SK-N-SH (cell line): ENCODE data around the gene INTS11. TPM values are rescaled to one million over a fixed set of nuclear protein-coding genes. Genes with fewer than 3 reads are reported as not detected.
A peak's percentile ranks its signal among the peaks of the same experiment; 100 is the strongest.

Experiments used
- CTCF ChIA-PET: fragments of 300-600, 350-600 bp; formaldehyde crosslinking; extraction: SDS; loops from one replicate; lab custom pipeline; 2021; lab: Yijun Ruan, JAX
- POLR2A ChIA-PET: fragments of 350-600 bp; sonication (Branson Sonifier 250); formaldehyde crosslinking; extraction: SDS; loops from one replicate; lab custom pipeline; 2020; ENCODE audit warnings: antibody characterized with exemption, inconsistent platforms; lab: Yijun Ruan, JAX
- DNase-seq: peaks from one replicate; pipeline ENCODE4 v3.0.0; 2012
- H2AFZ ChIP-seq: fragments of 200-600 bp; sonication (generic); 2 replicates; pipeline ENCODE4 v1.8.1; 2016; ENCODE audit warnings: antibody characterized with exemption, mild to moderate bottlenecking, low read depth
- H3F3A ChIP-seq: fragments of 200-600 bp; sonication (generic); replicated peaks from 2 replicates; pipeline ENCODE3; 2016; ENCODE audit warnings: antibody characterized with exemption, mild to moderate bottlenecking; ENCODE audit not compliant: insufficient read depth
- H3K27ac ChIP-seq, 2 experiments: fragments of 200-500 bp in 1 of 2; fragments of 200-600 bp in 1 of 2; sonication (Bioruptor generic) in 1 of 2; sonication (generic), shearing (Covaris generic) in 1 of 2; 2 replicates each; pipeline versions ENCODE4 v1.5.1 to v1.6.1; 2014 to 2016; ENCODE audit warnings: low read depth in 2 of 2, inconsistent platforms in 1 of 2, low read length in 1 of 2, mild to moderate bottlenecking in 1 of 2, mixed read lengths in 1 of 2
- H3K27me3 ChIP-seq: fragments of 200-600 bp; sonication (generic), shearing (Covaris generic); 2 replicates; pipeline ENCODE4 v1.6.1; 2016; ENCODE audit warnings: mixed run types; ENCODE audit not compliant: insufficient read depth
- H3K36me3 ChIP-seq, 2 experiments: fragments of 200-500 bp in 1 of 2; fragments of 200-600 bp in 1 of 2; sonication (Bioruptor generic) in 1 of 2; sonication (generic) in 1 of 2; replicated peaks in 1 of 2; 2 replicates each; pipeline versions ENCODE3 to v1.5.1; 2014 to 2016; ENCODE audit warnings: low read length in 1 of 2, mild to moderate bottlenecking in 1 of 2; ENCODE audit not compliant: insufficient read depth in 2 of 2, control insufficient read depth in 1 of 2
- H3K4me1 ChIP-seq, 2 experiments: fragments of 200-500 bp in 1 of 2; fragments of 200-600 bp in 1 of 2; sonication (Bioruptor generic) in 1 of 2; sonication (generic), shearing (Covaris generic) in 1 of 2; 2 replicates each; pipeline versions ENCODE4 v1.5.1 to v1.6.1; 2014 to 2016; ENCODE audit warnings: low read depth in 1 of 2, low read length in 1 of 2, mixed run types in 1 of 2; ENCODE audit not compliant: insufficient read depth in 2 of 2, control insufficient read depth in 1 of 2
- H3K4me2 ChIP-seq: fragments of 200-600 bp; sonication (generic), shearing (Covaris generic); 2 replicates; pipeline ENCODE4 v1.6.1; 2017; ENCODE audit warnings: mixed run types
- H3K4me3 ChIP-seq, 2 experiments: fragments of 200-500 bp in 1 of 2; fragments of 200-600 bp in 1 of 2; sonication (Bioruptor generic) in 1 of 2; sonication (generic), shearing (Covaris generic) in 1 of 2; 2 replicates each; pipeline versions ENCODE4 v1.5.1 to v1.8.1; 2014 to 2016; ENCODE audit warnings: low read depth in 2 of 2, inconsistent platforms in 1 of 2, low read length in 1 of 2, mild to moderate bottlenecking in 1 of 2, mixed read lengths in 1 of 2, moderate library complexity in 1 of 2
- H3K79me2 ChIP-seq: fragments of 200-600 bp; sonication (generic); 2 replicates; pipeline ENCODE4 v1.8.1; 2017; ENCODE audit warnings: mild to moderate bottlenecking; ENCODE audit not compliant: insufficient read depth
- H3K9ac ChIP-seq: fragments of 200-600 bp; sonication (generic); 2 replicates; pipeline ENCODE4 v1.6.1; 2017; ENCODE audit warnings: mixed run types
- H3K9me2 ChIP-seq: fragments of 200-600 bp; sonication (generic); 2 replicates; pipeline ENCODE4 v1.6.1; 2017; ENCODE audit warnings: mixed run types
- H3K9me3 ChIP-seq: fragments of 200-600 bp; sonication (generic); 2 replicates; pipeline ENCODE4 v1.6.1; 2017; ENCODE audit warnings: mixed run types, mild to moderate bottlenecking, moderate library complexity
- H4K20me1 ChIP-seq: fragments of 200-600 bp; sonication (generic); 2 replicates; pipeline ENCODE4 v1.6.1; 2017; ENCODE audit warnings: mild to moderate bottlenecking, mixed run types; ENCODE audit not compliant: insufficient read depth
- CHD2 ChIP-seq: fragments of 150-350 bp; IDR thresholded peaks from 2 replicates; pipeline ENCODE4 v1.6.1; 2018; ENCODE audit warnings: low read length; ENCODE audit not compliant: partially characterized antibody
- ELF1 ChIP-seq: IDR thresholded peaks from 2 replicates; pipeline ENCODE4 v1.4.0; 2012
- EP300 ChIP-seq, 2 experiments: IDR thresholded peaks; 2 replicates each; pipeline versions ENCODE4 v1.4.0 to v1.6.1; 2012; ENCODE audit warnings: borderline replicate concordance in 1 of 2, low read depth in 1 of 2, low read length in 1 of 2
- FOSL2 ChIP-seq: IDR thresholded peaks from 2 replicates; pipeline ENCODE4 v1.4.0; 2012; ENCODE audit warnings: low read depth, mild to moderate bottlenecking, moderate library complexity, borderline replicate concordance
- FOXJ3 ChIP-seq: sonication (generic); formaldehyde crosslinking; IDR thresholded peaks from 2 replicates; pipeline ENCODE4 v1.5.1; 2020; ENCODE audit warnings: mild to moderate bottlenecking, missing genetic modification reagents
- GABPA ChIP-seq: IDR thresholded peaks from 2 replicates; pipeline ENCODE4 v1.4.0; 2012; ENCODE audit warnings: low read depth, mild to moderate bottlenecking
- GATA2 ChIP-seq: sonication (generic); formaldehyde crosslinking; IDR thresholded peaks from 2 replicates; pipeline ENCODE4 v1.5.0; 2020; ENCODE audit warnings: mild to moderate bottlenecking, missing genetic modification reagents
- MAX ChIP-seq: IDR thresholded peaks from 2 replicates; pipeline ENCODE4 v1.4.0; 2012; ENCODE audit warnings: low read depth
- MXI1 ChIP-seq: IDR thresholded peaks from 2 replicates; pipeline ENCODE4 v1.6.1; 2012; ENCODE audit warnings: mild to moderate bottlenecking, low read depth, low read length, improper control_type of control experiment
- RAD21 ChIP-seq: IDR thresholded peaks from 2 replicates; pipeline ENCODE4 v1.6.1; 2012; ENCODE audit warnings: mild to moderate bottlenecking, low read length
- RCOR1 ChIP-seq: fragments of 150-350 bp; IDR thresholded peaks from 2 replicates; pipeline ENCODE4 v1.6.1; 2017; ENCODE audit warnings: antibody characterized with exemption, low read length
- RFX5 ChIP-seq: IDR thresholded peaks from 2 replicates; pipeline ENCODE4 v1.6.1; 2012; ENCODE audit warnings: mild to moderate bottlenecking, improper control_type of control experiment, low read length
- SIN3A ChIP-seq: IDR thresholded peaks from 2 replicates; pipeline ENCODE4 v1.6.1; 2012; ENCODE audit warnings: low read depth, mild to moderate bottlenecking, low read length, moderate library complexity, borderline replicate concordance
- TAF1 ChIP-seq: IDR thresholded peaks from 2 replicates; pipeline ENCODE4 v1.6.1; 2012; ENCODE audit warnings: low read depth, mild to moderate bottlenecking, low read length, moderate library complexity, borderline replicate concordance
- TCF12 ChIP-seq: IDR thresholded peaks from 2 replicates; pipeline ENCODE4 v1.4.0; 2012
- USF1 ChIP-seq: IDR thresholded peaks from 2 replicates; pipeline ENCODE4 v1.4.0; 2012; ENCODE audit warnings: low read depth, borderline replicate concordance
- USF2 ChIP-seq: fragments of 150-350 bp; IDR thresholded peaks from 2 replicates; pipeline ENCODE4 v1.6.1; 2017; ENCODE audit warnings: antibody characterized with exemption, low read length, low read depth, borderline replicate concordance
- WGBS: methylation state at CpG from one replicate; pipeline ENCODE4 v1.1.6; 2017; ENCODE audit warnings: low lambda C conversion rate; 5-methylcytosine and 5-hydroxymethylcytosine counted together
- polyA plus RNA-seq, 3 experiments: library from polyadenylated mRNA; depleted of rRNA; stranded (reverse); fragments of >200 nt; gene quantifications; 2 replicates each; pipeline ENCODE4 v1.2.3, GENCODE V29; 2012

Gene INTS11
- polyA plus RNA-seq, 1 of the 3 experiments (the other 2 are of a cell fraction) = 137 TPM

- TF ChIP-seq FOSL2 = peak; percentile 53; the same call in 1 of the 2 replicates
- TF ChIP-seq RAD21 = no peak
- TF ChIP-seq RFX5 = no peak
- WGBS = 93% methylated on average over 2 of the region's 25 CpGs
- Histone ChIP-seq H3K9me3 (no peaks in the 10 kb centered on the region), H3K9ac (peak overlapping the region; percentile 56; the same call in 1 of the 2 replicates), H3K27ac (peak overlapping the region; percentile 68 to 97), H3K9me2 (no peaks in the 10 kb centered on the region), H3K27me3 (no peaks in the 10 kb centered on the region), H3K36me3 (peaks cover 0 to 7% of the 10 kb centered on the region in 2 experiments), H3F3A (no peaks in the 10 kb centered on the region), H3K4me2 (peak overlapping the region; percentile 95), H4K20me1 (peaks cover 15% of the 10 kb centered on the region; the same call in 1 of the 2 replicates), H3K4me1 (peaks cover 13 to 50% of the 10 kb centered on the region in 2 experiments; a peak in 2 of 4 replicates), H3K79me2 (peaks cover 32% of the 10 kb centered on the region), H2AFZ (no peak overlapping the region), H3K4me3 (peak overlapping the region; percentile 73 to 91)
- CTCF ChIA-PET = interaction anchor here (0.7 to 3.7 kb wide), 8 partner anchors 14 to 272 kb away, joined by 3 to 44 read pairs (median 3); no protein-coding TSS in a partner anchor
- no peak for DNase-seq
- POLR2A ChIA-PET = interaction anchor here (0.6 to 1.5 kb wide), 2 partner anchors 14 to 70 kb away, joined by 3 to 4 read pairs; partner anchors contain the start of gene AURKAIP1
Observed at GRCh38 chr1:1305300-1306069, 19.0 kb downstream of the INTS11 start.

GRCh38 chr1:1304331-1305299 lies 19.8 kb downstream of the INTS11 start:
- peak overlapping the region; percentile 36 to 46; a peak in 3 of 4 replicates for H3K4me3 ChIP-seq
- TF ChIP-seq TCF12 (no peak; the same call in 1 of the 2 replicates), RCOR1 (no peak), TAF1 (peak; percentile 30; the same call in 1 of the 2 replicates), SIN3A (no peak; the same call in 1 of the 2 replicates), MXI1 (peak; percentile 92), GABPA (peak; percentile 39; the same call in 1 of the 2 replicates), USF1 (peak; percentile 93), MAX (peak; percentile 94), FOXJ3 (CRISPR knock-in tag) (0 out of 2 replicates have a peak, but pooled peaks have one; percentile 47), ELF1 (peak; percentile 69), GATA2 (CRISPR knock-in tag) (no peak), EP300 (IDR thresholded peaks at IDR 0.05; ENCODE audit: borderline replicate concordance in 1 of 2, low read depth in 1 of 2, low read length in 1 of 2) (peak in 1 of 2 experiments; percentile 54; a peak in 1 of 4 replicates), CHD2 (peak; percentile 30), USF2 (peak; percentile 79; the same call in 1 of the 2 replicates)
- H2AFZ ChIP-seq = peak overlapping the region; percentile 63; the same call in 1 of the 2 replicates
- ChIA-PET CTCF (interaction anchor here (0.5 to 3.7 kb wide), 10 partner anchors 13 to 302 kb away, joined by 3 to 44 read pairs (median 3); no protein-coding TSS in a partner anchor), POLR2A (interaction anchor here (0.6 to 1.5 kb wide), 2 partner anchors 13 to 70 kb away, joined by 3 to 4 read pairs; partner anchors contain the start of gene AURKAIP1)
- H3F3A ChIP-seq = no peaks in the 10 kb centered on the region
- WGBS = 15% methylated on average over 11 of the region's 29 CpGs
- H3K79me2 ChIP-seq = peaks cover 32% of the 10 kb centered on the region
- peaks cover 11% of the 10 kb centered on the region; the same call in 1 of the 2 replicates for H4K20me1 ChIP-seq
- H3K9me2 ChIP-seq = no peaks in the 10 kb centered on the region
- H3K36me3 ChIP-seq = peaks cover 0 to 3% of the 10 kb centered on the region in 2 experiments
- peak; percentile 91 for DNase-seq
- no peaks in the 10 kb centered on the region for H3K9me3 ChIP-seq
- H3K27ac ChIP-seq = peak overlapping the region; percentile 68 to 97
- peaks cover 13 to 48% of the 10 kb centered on the region in 2 experiments; a peak in 2 of 4 replicates for H3K4me1 ChIP-seq
- peak overlapping the region; percentile 56; the same call in 1 of the 2 replicates for H3K9ac ChIP-seq
- H3K27me3 ChIP-seq = no peaks in the 10 kb centered on the region
- H3K4me2 ChIP-seq = peak overlapping the region; percentile 95
